HK-2 (cell line): Measurements from ENCODE around the gene FGF16.
"Not testable (repeated sequence)": the region's sequence is repeated elsewhere in the genome, so short reads cannot be mapped to it uniquely, and the experiment has no call there.

Source experiments
- DNase-seq: peaks from one replicate; pipeline ENCODE4 v3.0.0-alpha.2; 2018; ENCODE audit not compliant: unreplicated experiment

Gene FGF16

GRCh38 chrX:77447653-77448569 lies 722 bp downstream of the FGF16 start:
- no peak for DNase-seq

GRCh38 chrX:77450415-77450814 lies 3.2 kb downstream of the FGF16 start:
- DNase-seq, result no peak

GRCh38 chrX:77450996-77451395 lies 3.8 kb downstream of the FGF16 start:
- DNase-seq, result no peak

GRCh38 chrX:77453190-77453589 lies 6.0 kb downstream of the FGF16 start:
- no peak for DNase-seq

DNA sequence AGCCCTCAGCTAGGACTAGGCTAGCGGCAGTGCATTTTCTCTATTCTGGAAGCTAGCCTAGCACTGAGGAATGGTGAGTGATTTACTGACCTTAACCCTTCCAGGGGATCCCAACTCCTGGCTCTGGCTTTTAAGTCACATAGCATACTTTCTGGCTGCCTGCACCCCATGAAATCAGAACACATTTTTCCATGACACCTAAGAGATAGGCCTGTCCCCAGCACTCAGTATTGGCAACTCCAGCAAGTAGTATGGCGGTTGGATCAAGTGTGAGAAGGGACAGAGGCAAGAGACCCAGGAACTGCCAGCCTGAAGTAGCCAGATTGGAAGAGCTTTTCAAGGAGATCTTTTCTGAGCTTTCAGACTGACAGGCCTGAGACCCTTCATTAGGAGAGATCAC lies 8.2 kb downstream of the FGF16 start:
- no peak for DNase-seq

DNA sequence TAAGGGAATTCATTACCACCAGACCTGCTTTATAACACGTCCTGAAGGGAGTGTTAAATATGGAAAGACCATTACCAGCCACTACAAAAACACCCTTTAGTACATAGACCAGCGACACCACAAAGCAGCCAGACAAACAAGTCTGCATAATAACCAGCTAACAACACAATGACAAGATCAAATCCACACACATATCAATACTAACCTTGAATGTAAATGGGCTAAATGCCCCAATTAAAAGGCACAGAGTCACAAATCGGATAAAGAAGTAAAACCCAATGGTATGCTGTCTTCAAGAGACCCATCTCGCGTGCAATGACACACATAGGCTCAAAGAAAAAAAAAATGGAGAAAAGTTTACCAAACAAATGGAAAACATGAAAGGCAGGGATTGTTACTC lies 36.9 kb downstream of the FGF16 start:
- no peak for DNase-seq

- peak; percentile 58 for DNase-seq
Observed at GRCh38 chrX:77493677-77494553, 46.7 kb downstream of the FGF16 start.

- not testable (repeated sequence) for DNase-seq
Observed at GRCh38 chrX:77500164-77500563, 53.0 kb downstream of the FGF16 start.

DNA sequence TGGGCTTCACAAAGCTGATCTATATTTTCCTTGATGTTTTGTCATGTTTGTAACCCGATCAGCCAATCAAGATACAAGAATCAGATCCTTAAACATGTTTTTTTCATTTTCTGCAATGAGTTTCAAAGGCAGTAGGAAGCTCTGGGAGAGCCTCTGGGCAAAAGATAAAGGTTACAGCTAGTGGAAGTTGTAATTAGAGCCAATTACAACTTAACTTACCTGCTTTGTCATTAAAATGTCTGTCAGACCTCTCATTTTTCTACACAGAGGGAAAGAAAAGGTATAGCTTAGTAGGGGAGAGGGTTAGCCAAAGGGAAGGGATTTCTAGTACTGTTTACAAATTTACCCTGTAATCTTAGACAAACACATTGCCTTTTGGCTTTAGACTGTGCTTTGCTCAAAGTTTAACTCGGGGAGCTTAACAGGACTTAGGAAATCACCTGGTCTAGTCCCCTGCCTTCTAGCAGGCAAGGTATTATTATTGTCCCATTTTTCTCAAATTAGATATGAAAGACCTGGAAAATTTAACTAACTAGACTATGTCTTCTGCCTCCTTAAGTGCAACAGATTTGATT lies 55.8 kb downstream of the FGF16 start:
- no peak for DNase-seq

DNA sequence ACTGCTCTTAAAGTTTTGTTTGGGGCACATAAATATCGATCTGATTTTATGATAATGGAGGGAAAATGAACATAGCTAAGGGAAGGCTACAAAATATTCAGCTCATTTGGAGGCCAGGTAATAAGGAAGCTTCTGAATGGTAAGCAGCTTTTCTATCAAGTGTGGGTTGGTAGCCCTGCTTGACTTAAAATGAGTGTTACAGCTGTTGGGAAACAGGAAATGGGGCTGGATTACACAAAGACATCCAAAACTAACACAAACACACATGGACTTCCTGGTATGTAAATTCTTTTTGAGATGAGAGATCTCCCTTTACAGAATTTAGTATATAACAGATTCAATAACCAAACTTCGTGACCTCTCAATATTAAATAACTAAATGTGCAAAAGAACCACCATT lies 58.0 kb downstream of the FGF16 start:
- DNase-seq, result no peak
